ENCODE measurements around the gene IFNW1. TPM values are rescaled to one million over a fixed set of nuclear protein-coding genes. Genes with fewer than 3 reads are reported as not detected.
"Not testable (repeated sequence)": the region's sequence is repeated elsewhere in the genome, so short reads cannot be mapped to it uniquely, and the experiment has no call there.

The IFNW1 gene
- total and polyA plus RNA-seq, 2 experiments from 2014 or later: not detected

DNA sequence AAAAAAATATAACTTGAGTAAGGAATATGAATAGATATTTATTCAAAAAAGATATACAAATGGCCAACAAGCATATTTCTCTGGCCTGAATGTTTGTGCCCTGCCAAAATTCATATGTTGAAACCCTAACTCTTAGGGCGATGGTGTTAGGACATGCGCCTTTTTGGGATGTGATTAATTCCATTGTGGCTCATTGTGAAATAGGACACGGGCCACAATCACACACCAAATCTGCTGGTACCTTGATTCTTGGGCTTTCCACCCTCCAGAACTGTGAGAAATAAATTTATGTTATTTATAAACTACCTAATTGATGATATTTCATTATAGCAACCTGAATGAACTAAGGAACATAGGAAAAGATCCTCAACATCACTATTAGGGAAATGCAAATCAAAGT lies 30.5 kb upstream of the IFNW1 start:
- Histone ChIP-seq H3K36me3 (replicated peaks; ENCODE audit: insufficient read depth, low read depth) (peaks cover 5% of the 10 kb centered on the region), H4K20me1 (ENCODE audit: insufficient read depth, poor library complexity, severe bottlenecking) (no peaks in the 10 kb centered on the region), H3K27me3 (no peaks in the 10 kb centered on the region), H3K27ac (no peak overlapping the region), H3K9me2 (replicated peaks; ENCODE audit: insufficient read depth) (no peaks in the 10 kb centered on the region), H3K79me2 (no peaks in the 10 kb centered on the region), H2AFZ (no peak overlapping the region), H3K9me3 (ENCODE audit: low read depth) (no peaks in the 10 kb centered on the region), H3K4me3 (no peak overlapping the region), H3K4me1 (ENCODE audit: insufficient read depth) (no peaks in the 10 kb centered on the region), H3K4me2 (no peak overlapping the region)
- 88% methylated on average over 3 of the region's 3 CpGs for WGBS (ENCODE audit: low lambda C conversion rate, missing lambda C conversion rate)
- TF ChIP-seq, protein P1, sequence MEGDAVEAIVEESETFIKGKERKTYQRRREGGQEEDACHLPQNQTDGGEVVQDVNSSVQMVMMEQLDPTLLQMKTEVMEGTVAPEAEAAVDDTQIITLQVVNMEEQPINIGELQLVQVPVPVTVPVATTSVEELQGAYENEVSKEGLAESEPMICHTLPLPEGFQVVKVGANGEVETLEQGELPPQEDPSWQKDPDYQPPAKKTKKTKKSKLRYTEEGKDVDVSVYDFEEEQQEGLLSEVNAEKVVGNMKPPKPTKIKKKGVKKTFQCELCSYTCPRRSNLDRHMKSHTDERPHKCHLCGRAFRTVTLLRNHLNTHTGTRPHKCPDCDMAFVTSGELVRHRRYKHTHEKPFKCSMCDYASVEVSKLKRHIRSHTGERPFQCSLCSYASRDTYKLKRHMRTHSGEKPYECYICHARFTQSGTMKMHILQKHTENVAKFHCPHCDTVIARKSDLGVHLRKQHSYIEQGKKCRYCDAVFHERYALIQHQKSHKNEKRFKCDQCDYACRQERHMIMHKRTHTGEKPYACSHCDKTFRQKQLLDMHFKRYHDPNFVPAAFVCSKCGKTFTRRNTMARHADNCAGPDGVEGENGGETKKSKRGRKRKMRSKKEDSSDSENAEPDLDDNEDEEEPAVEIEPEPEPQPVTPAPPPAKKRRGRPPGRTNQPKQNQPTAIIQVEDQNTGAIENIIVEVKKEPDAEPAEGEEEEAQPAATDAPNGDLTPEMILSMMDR (IDR thresholded peaks at IDR 0.05; ENCODE audit: poor library complexity): no peak
- TF ChIP-seq EZH2phosphoT487 (IDR thresholded peaks at IDR 0.05; ENCODE audit: low read depth, severe bottlenecking, unreplicated experiment) (no peak), EZH2 (IDR thresholded peaks at IDR 0.05; ENCODE audit: borderline replicate concordance) (no peak)
- DNase-seq (ENCODE audit: low spot score): no peak

DNA sequence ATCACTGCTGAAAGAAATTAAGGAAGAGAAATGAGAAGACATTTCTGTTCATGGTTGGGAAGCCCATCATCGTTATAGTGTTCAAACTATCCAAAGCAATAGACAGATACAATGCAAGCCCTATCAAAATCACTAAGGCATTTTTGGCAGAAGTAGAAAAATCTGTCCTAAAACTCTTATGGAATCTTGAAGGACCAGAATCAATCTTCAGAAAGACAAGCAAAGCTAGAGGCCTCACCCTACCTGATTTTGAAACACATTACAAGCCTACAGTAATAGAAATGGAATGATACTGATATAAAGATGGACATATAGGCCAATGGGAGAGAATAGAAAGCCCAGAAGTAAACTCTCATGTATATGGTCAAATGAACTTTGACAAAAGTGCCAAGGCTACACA lies 29.7 kb upstream of the IFNW1 start:
- Histone ChIP-seq H3K9me2 (replicated peaks; ENCODE audit: insufficient read depth) (no peaks in the 10 kb centered on the region), H3K79me2 (no peaks in the 10 kb centered on the region), H4K20me1 (ENCODE audit: insufficient read depth, poor library complexity, severe bottlenecking) (no peaks in the 10 kb centered on the region), H3K4me2 (no peak overlapping the region), H3K27me3 (no peaks in the 10 kb centered on the region), H3K27ac (no peak overlapping the region), H3K36me3 (replicated peaks; ENCODE audit: insufficient read depth, low read depth) (peaks cover 5% of the 10 kb centered on the region), H3K4me3 (no peak overlapping the region), H2AFZ (no peak overlapping the region), H3K9me3 (ENCODE audit: low read depth) (no peaks in the 10 kb centered on the region), H3K4me1 (ENCODE audit: insufficient read depth) (no peaks in the 10 kb centered on the region)
- TF ChIP-seq, protein P1 (IDR thresholded peaks at IDR 0.05; ENCODE audit: poor library complexity): no peak
- TF ChIP-seq EZH2 (IDR thresholded peaks at IDR 0.05; ENCODE audit: borderline replicate concordance) (no peak), EZH2phosphoT487 (IDR thresholded peaks at IDR 0.05; ENCODE audit: low read depth, severe bottlenecking, unreplicated experiment) (no peak)
- no peak for DNase-seq (ENCODE audit: low spot score)
- WGBS (ENCODE audit: low lambda C conversion rate, missing lambda C conversion rate): 76% methylated on average over 1 of the region's 1 CpG

DNA sequence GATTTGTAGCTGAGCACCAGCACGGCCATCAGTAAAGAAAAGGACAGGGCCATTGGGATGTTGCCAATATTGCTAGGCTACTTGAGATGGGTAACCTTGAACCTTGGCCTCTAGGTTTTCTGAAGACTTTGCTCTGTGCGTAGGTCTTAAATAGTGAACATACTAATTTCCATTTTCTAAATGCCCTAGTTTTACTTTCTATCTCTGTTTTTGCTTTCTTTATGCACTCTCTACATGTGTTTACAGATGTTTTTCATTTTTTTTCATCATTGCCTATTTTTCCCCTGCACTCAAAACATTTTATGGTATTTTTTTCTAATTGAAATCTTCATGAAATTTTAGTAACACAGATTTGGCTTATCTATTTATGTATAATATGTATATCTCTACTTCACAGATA lies 24.9 kb upstream of the IFNW1 start, which contains the start of gene IFNA21:
Gene IFNA21, minus strand, starts transcription at position 101 of the 400 bp plus-strand sequence. Its CDS starts 48 bp downstream, at position 53.
- 85% methylated on average over 2 of the region's 2 CpGs for WGBS (ENCODE audit: low lambda C conversion rate, missing lambda C conversion rate)
- H2AFZ ChIP-seq; H3K9me3 ChIP-seq (ENCODE audit: low read depth); H4K20me1 ChIP-seq (ENCODE audit: insufficient read depth, poor library complexity, severe bottlenecking); H3K9me2 ChIP-seq (replicated peaks; ENCODE audit: insufficient read depth); H3K4me1 ChIP-seq (ENCODE audit: insufficient read depth); H3K79me2 ChIP-seq; H3K4me2 ChIP-seq; H3K27ac ChIP-seq; H3K36me3 ChIP-seq (replicated peaks; ENCODE audit: insufficient read depth, low read depth); DNase-seq (ENCODE audit: low spot score); H3K27me3 ChIP-seq; H3K4me3 ChIP-seq: not testable (repeated sequence)

GRCh38 chr9:21165516-21165915 lies 23.9 kb upstream of the IFNW1 start:
- H3K4me3 ChIP-seq: no peak overlapping the region
- TF ChIP-seq EZH2 (IDR thresholded peaks at IDR 0.05; ENCODE audit: borderline replicate concordance) (no peak), EZH2phosphoT487 (IDR thresholded peaks at IDR 0.05; ENCODE audit: low read depth, severe bottlenecking, unreplicated experiment) (no peak)
- TF ChIP-seq, protein P1 (IDR thresholded peaks at IDR 0.05; ENCODE audit: poor library complexity): no peak
- H3K9me3 ChIP-seq (ENCODE audit: low read depth): no peaks in the 10 kb centered on the region
- no peaks in the 10 kb centered on the region for H3K79me2 ChIP-seq
- H3K27me3 ChIP-seq: no peaks in the 10 kb centered on the region
- H3K9me2 ChIP-seq (replicated peaks; ENCODE audit: insufficient read depth): no peaks in the 10 kb centered on the region
- no peaks in the 10 kb centered on the region for H3K4me1 ChIP-seq (ENCODE audit: insufficient read depth)
- H3K27ac ChIP-seq: no peak overlapping the region
- no peaks in the 10 kb centered on the region for H4K20me1 ChIP-seq (ENCODE audit: insufficient read depth, poor library complexity, severe bottlenecking)
- no peak overlapping the region for H3K4me2 ChIP-seq
- no peak overlapping the region for H2AFZ ChIP-seq
- no peak for DNase-seq (ENCODE audit: low spot score)
- 91% methylated on average over 1 of the region's 1 CpG for WGBS (ENCODE audit: low lambda C conversion rate, missing lambda C conversion rate)
- peaks cover 3% of the 10 kb centered on the region for H3K36me3 ChIP-seq (replicated peaks; ENCODE audit: insufficient read depth, low read depth)
